Motor neuron (in vitro differentiated cells): Measurements from ENCODE around the gene PRDM12. TPM values are rescaled to one million over a fixed set of nuclear protein-coding genes. Genes with fewer than 3 reads are reported as not detected.

Experiments
- ATAC-seq, 8 experiments: fragments of 200-7000 bp; cut with Tn5 transposase; replicated peaks in 6 of 8; 2 replicates each; pipeline ENCODE4 v1.8.0; 2021; ENCODE audit warnings: mild to moderate bottlenecking in 8 of 8, moderate library complexity in 8 of 8
- H3K27ac ChIP-seq, 2 donors: fragments of 250-450 bp; sonication (Bioruptor Pico); 2 replicates each; pipeline ENCODE4 v1.9.0; 2021; ENCODE audit warnings: antibody characterized with exemption in 2 of 2, mild to moderate bottlenecking in 2 of 2, moderate library complexity in 1 of 2
- H3K4me1 ChIP-seq, 2 donors: fragments of 250-450 bp; sonication (Bioruptor Pico); replicated peaks in 1 of 2; 2 replicates each; pipeline ENCODE4 v1.6.1; 2021; ENCODE audit warnings: antibody characterized with exemption in 2 of 2, mild to moderate bottlenecking in 2 of 2, moderate library complexity in 1 of 2
- H3K4me3 ChIP-seq, 5 donors: fragments of 250-450 bp; sonication (Bioruptor Pico); 2 replicates each; pipeline ENCODE4 v1.9.0; 2021; ENCODE audit warnings: antibody characterized with exemption in 5 of 5, mild to moderate bottlenecking in 5 of 5, moderate library complexity in 4 of 5
- WGBS, 10 experiments: fragments of 450-650 bp; shearing (Covaris generic); methylation state at CpG; one replicate each; pipeline ENCODE4 v1.0.0; 2022; 5-methylcytosine and 5-hydroxymethylcytosine counted together
- in situ Hi-C, 9 experiments: fragments of 400-800 bp; cut with MboI; loops; one replicate each; pipeline ENCODE4 v1.15.0; 2021; ENCODE audit warnings: low sequenced_read_pairs in 9 of 9, low pct_unique_long_range_greater_than_20kb in 2 of 9; ENCODE audit not compliant: unreplicated experiment in 9 of 9
- total RNA-seq, 8 experiments: library from RNA; unstranded; fragments of 300-600 nt; gene quantifications; 2 replicates each; pipeline versions ENCODE4 v1.2.3 to v1.2.4, GENCODE V29; 2022

Gene PRDM12
- total RNA-seq, 8 experiments from 2014 or later = 0.21 to 0.96 (median 0.27) TPM; not detected in 3

DNA sequence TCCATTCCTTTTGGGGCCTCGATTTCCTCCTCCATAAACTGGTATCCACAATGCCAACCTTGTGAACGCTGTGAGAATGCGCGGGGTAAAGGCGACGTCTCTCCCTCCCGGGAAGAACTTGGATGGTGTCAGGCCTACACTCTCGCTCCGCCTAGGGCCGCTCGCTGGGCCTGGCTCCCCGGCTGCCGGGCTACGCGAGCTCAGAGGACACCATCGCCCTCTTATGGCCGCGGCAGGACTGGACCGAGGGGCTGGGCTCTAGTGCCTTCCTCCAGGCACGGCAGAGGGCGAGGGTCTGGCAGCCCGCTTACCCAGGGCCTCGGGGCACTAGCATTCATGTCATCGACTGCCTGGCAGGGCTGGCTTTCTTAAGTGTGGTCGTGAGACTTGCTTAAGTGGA lies 27.9 kb downstream of the PRDM12 start:
- 6 to 100% (median 48%) methylated on average over 1 to 10 of the region's 25 CpGs; no CpG with 5 or more reads in 4 of the 10 experiments for WGBS, 10 experiments
- H3K27ac ChIP-seq = no peak overlapping the region
- in situ Hi-C loops = loop anchor here in 5 of 9 experiments (25.0 kb wide), 2 partner anchors 205 to 230 kb away; no protein-coding TSS in a partner anchor
- H3K4me3 ChIP-seq = no peak overlapping the region
- ATAC-seq = peak in 5 of 8 experiments; percentile 4 to 42 (median 33)
- H3K4me1 ChIP-seq = peaks cover 13 to 16% of the 10 kb centered on the region in 2 donors

- H3K4me1 ChIP-seq = peaks cover 13 to 16% of the 10 kb centered on the region in 2 donors
- peak overlapping the region; percentile 19 to 89 (median 72) for H3K4me3 ChIP-seq
- whole genome bisulfite sequencing, 10 experiments = 0 to 18% (median 10%) methylated on average over 1 to 7 of the region's 8 CpGs; no CpG with 5 or more reads in 2 of the 10 experiments
- H3K27ac ChIP-seq = peak overlapping the region in 1 of 2 donors; percentile 46
- in situ Hi-C loops = loop anchor here in 5 of 9 experiments (25.0 kb wide), 2 partner anchors 206 to 231 kb away; no protein-coding TSS in a partner anchor
- peak in 6 of 8 experiments; percentile 0 to 19 (median 12) for ATAC-seq
Measured at GRCh38 chr9:130693101-130693425, 28.7 kb downstream of the PRDM12 start.

GRCh38 chr9:130693426-130694191 lies 29.2 kb downstream of the PRDM12 start, which contains the start of gene EXOSC2:
Gene EXOSC2, plus strand, starts transcription at chr9:130693780. Its CDS starts 12 bp downstream, at chr9:130693792.
- in situ Hi-C loops = loop anchor here in 5 of 9 experiments (25.0 kb wide), 2 partner anchors 206 to 231 kb away; no protein-coding TSS in a partner anchor
- peak within 1 kb of the TSS; percentile 59 to 89 (median 76) for H3K4me3 ChIP-seq
- ATAC-seq = peak; percentile 76 to 97 (median 96)
- WGBS, 10 experiments = 0 to 4% (median 0%) methylated on average over 1 to 27 of the region's 40 CpGs; no CpG with 5 or more reads in 1 of the 10 experiments
- peak within 1 kb of the TSS; percentile 46 to 54 for H3K27ac ChIP-seq
- H3K4me1 ChIP-seq = peaks cover 13 to 16% of the 10 kb centered on the region in 2 donors

DNA sequence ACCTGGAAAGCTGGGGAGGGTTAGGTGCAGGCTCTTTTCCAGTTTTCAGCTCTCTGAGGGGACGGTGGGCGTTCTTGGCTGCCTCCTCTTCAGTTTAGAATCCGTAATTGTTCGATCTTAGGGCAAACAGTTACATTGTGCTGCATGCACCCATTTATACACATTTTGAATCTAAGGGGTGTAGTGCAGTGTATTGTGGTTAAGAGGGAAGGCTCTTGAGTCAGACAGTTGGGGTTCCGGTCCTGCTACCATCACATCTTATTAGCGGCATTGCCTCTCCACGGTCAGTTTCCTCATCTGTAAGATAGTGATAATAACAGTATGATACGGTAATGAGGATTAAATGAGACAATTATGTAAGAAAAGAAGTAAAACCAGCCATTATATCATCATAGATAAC lies 29.8 kb downstream of the PRDM12 start:
- ATAC-seq = no peak
- H3K4me1 ChIP-seq = peaks cover 13 to 16% of the 10 kb centered on the region in 2 donors
- 0 to 17% (median 0%) methylated on average over 1 to 6 of the region's 8 CpGs; no CpG with 5 or more reads in 3 of the 10 experiments for WGBS, 10 experiments
- in situ Hi-C loops = loop anchor here in 5 of 9 experiments (25.0 kb wide), 2 partner anchors 207 to 232 kb away; no protein-coding TSS in a partner anchor
- H3K4me3 ChIP-seq = peak overlapping the region; percentile 59 to 89 (median 76)
- peak overlapping the region; percentile 46 to 54 for H3K27ac ChIP-seq

- in situ Hi-C loops = loop anchor here in 5 of 9 experiments (25.0 kb wide), 2 partner anchors 209 to 234 kb away; no protein-coding TSS in a partner anchor
- Histone ChIP-seq H3K4me3 (no peak overlapping the region), H3K27ac (no peak overlapping the region), H3K4me1 (peaks cover 14 to 16% of the 10 kb centered on the region in 2 donors)
- WGBS, 10 experiments = 90 to 100% (median 95%) methylated on average over 1 to 4 of the region's 4 CpGs; no CpG with 5 or more reads in 2 of the 10 experiments
- no peak for ATAC-seq
Measured at GRCh38 chr9:130696139-130696650, 31.8 kb downstream of the PRDM12 start.

GRCh38 chr9:130696996-130697395 lies 32.6 kb downstream of the PRDM12 start:
- Histone ChIP-seq H3K27ac (no peak overlapping the region), H3K4me1 (peaks cover 18% of the 10 kb centered on the region in 2 donors), H3K4me3 (no peak overlapping the region)
- in situ Hi-C loops = loop anchor here in 5 of 9 experiments (25.0 kb wide), 2 partner anchors 210 to 235 kb away; no protein-coding TSS in a partner anchor
- 83 to 100% (median 92%) methylated on average over 1 to 8 of the region's 8 CpGs; no CpG with 5 or more reads in 2 of the 10 experiments for WGBS, 10 experiments
- ATAC-seq = no peak

DNA sequence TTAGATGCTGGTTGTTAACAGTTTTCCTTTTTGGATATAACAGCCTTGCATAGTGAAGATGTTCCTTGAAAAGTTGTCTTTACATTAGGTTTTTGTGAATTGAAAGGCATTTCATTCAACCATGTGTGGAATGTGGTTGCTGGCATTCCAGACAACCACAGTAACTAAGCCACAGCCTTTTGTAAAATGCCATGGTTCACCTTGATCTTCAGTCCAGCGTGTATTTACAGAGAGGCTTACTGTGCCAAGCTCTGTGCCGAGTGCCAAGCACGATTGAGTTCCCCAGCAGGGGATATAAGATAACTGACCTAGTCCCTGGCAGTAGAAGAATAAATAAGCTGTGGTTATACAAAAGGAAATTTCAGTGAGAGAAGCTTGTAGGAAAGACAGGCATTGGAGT lies 34.1 kb downstream of the PRDM12 start:
- peaks cover 9 to 11% of the 10 kb centered on the region in 2 donors for H3K4me1 ChIP-seq
- in situ Hi-C loops = loop anchor here in 5 of 9 experiments (25.0 kb wide), 2 partner anchors 211 to 236 kb away; no protein-coding TSS in a partner anchor
- H3K4me3 ChIP-seq = no peak overlapping the region
- no peak overlapping the region for H3K27ac ChIP-seq
- no peak for ATAC-seq
- WGBS, 10 experiments = 17 to 100% (median 84%) methylated on average over 1 to 3 of the region's 3 CpGs; no CpG with 5 or more reads in 2 of the 10 experiments

DNA sequence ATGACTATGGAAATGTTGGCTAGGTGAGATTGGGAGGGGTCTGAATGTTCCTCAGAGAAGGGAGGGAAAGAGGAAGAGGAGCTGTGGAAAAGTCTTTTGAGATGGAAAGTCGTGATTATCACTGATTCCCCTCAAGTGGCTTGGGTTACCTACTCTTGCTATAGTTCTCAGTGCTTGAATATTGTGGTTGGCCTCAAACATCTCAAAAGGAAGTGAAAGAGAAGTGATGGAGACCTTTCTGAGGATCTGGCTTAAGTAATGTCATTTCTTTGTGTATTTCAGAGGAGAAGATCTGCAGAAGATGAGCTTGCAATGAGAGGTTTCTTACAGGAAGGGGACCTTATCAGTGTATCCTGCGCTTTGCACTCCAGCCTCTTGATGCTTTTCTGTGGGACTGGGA lies 34.7 kb downstream of the PRDM12 start:
- Histone ChIP-seq H3K27ac (no peak overlapping the region), H3K4me1 (peaks cover 9 to 11% of the 10 kb centered on the region in 2 donors), H3K4me3 (no peak overlapping the region)
- ATAC-seq = no peak
- 40 to 100% (median 100%) methylated on average over 1 of the region's 2 CpGs; no CpG with 5 or more reads in 4 of the 10 experiments for WGBS, 10 experiments
- in situ Hi-C loops = loop anchor here in 5 of 9 experiments (25.0 kb wide), 2 partner anchors 212 to 237 kb away; no protein-coding TSS in a partner anchor

GRCh38 chr9:130701059-130702022 lies 36.9 kb downstream of the PRDM12 start:
- H3K4me3 ChIP-seq = no peak overlapping the region
- ATAC-seq = peak; percentile 95 to 100 (median 98)
- in situ Hi-C loops = loop anchor here in 8 of 9 experiments (25.0 kb wide), 4 partner anchors 136 to 336 kb away; partner anchors contain the start of gene ABL1 (in 2 of the 8)
- H3K27ac ChIP-seq = peak overlapping the region in 1 of 2 donors; percentile 17
- peaks cover 3 to 5% of the 10 kb centered on the region in 2 donors for H3K4me1 ChIP-seq
- 28 to 100% (median 65%) methylated on average over 1 to 9 of the region's 13 CpGs for WGBS, 10 experiments

DNA sequence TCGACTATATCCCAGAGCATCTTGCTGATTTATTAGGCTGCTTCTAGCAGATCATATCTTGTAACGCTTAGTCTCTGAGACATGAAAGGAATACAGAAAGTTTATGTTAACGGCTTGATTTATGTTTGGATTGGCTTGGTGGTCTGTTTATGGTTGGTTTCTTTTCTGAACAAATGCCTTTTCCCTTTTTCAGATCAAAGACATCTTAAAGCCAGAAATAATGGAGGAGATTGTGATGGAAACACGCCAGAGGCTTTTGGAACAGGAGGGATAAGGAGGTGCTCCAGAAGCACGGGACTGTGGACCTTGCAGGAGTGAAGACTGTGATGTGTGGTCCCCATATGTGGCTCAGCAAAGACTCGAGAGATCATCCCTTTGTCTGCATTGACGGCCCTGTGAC lies 39.1 kb downstream of the PRDM12 start:
- peaks cover 3 to 5% of the 10 kb centered on the region in 2 donors for H3K4me1 ChIP-seq
- no peak overlapping the region for H3K27ac ChIP-seq
- ATAC-seq = no peak
- no peak overlapping the region for H3K4me3 ChIP-seq
- 48 to 100% (median 89%) methylated on average over 1 to 7 of the region's 7 CpGs; no CpG with 5 or more reads in 2 of the 10 experiments for WGBS, 10 experiments
- in situ Hi-C loops = loop anchor here in 8 of 9 experiments (25.0 kb wide), 4 partner anchors 134 to 334 kb away; partner anchors contain the start of gene ABL1 (in 2 of the 8)

DNA sequence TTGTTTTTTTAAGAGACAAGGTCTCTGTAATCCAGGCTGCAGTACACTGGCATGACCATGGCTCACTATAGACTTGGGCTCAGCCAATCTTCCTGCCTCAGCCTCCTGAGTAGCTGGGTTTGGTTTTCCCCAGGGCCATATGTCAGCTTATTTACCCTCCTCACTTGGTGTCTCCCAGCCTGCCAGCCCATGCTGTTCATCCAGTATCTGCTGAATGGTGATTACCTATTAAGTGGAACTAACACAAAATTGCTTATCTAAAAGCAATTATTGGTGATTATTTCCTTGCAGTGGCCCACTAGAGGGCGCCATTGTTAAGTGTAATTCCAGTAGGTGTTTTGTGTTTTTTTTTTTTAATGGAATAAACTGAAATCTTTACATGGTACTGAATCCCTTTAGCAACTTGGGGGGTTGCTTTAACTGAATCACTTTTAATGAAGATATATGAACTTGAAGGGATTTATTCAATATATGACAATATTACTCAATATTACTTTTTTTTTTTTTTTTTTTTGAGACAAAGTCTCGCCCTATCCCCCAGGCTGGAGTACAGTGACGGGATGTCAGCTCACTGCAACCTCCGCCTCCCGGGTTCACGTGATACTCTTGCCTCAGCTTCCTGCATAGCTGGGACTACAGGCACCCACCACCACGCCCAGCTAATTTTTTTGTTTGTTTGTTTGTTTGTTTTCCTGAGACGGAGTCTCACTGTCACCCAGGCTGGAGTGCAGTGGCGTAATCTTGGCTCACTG lies 43.0 kb downstream of the PRDM12 start:
- 13 to 67% (median 39%) methylated on average over 3 to 8 of the region's 9 CpGs; no CpG with 5 or more reads in 2 of the 10 experiments for whole genome bisulfite sequencing, 10 experiments
- ATAC-seq = peak in 6 of 8 experiments; percentile 27 to 73 (median 34)
- no peak overlapping the region for H3K27ac ChIP-seq
- H3K4me1 ChIP-seq = peaks cover 0 to 2% of the 10 kb centered on the region in 2 donors
- in situ Hi-C loops = loop anchor here in 8 of 9 experiments (25.0 kb wide), 4 partner anchors 130 to 330 kb away; partner anchors contain the start of gene ABL1 (in 2 of the 8)
- no peak overlapping the region for H3K4me3 ChIP-seq
